ENCODE data around the gene HIRA. TPM values are rescaled to one million over a fixed set of nuclear protein-coding genes. Genes with fewer than 3 reads are reported as not detected.

The HIRA gene
- total and polyA plus RNA-seq, 9 of the 15 experiments (the other 6 are each of a cell fraction or from before 2014, with no cell fraction given), result 0.96 to 132 (median 58.4) TPM

GRCh38 chr22:19419086-19419463, 12.5 kb downstream of the HIRA start (continued):
- TF ChIP-seq ELK3 (CRISPR knock-in tag; IDR thresholded peaks at IDR 0.05) (no peak), NKRF (IDR thresholded peaks at IDR 0.05; ENCODE audit: borderline replicate concordance) (no peak), GATA2 (CRISPR knock-in tag; IDR thresholded peaks at IDR 0.05) (no peak), TSC22D4 (tag; IDR thresholded peaks at IDR 0.05) (no peak), ZNF584 (CRISPR knock-in tag; IDR thresholded peaks at IDR 0.05; ENCODE audit: low read depth) (peak; percentile 68), OTX1 (CRISPR knock-in tag; IDR thresholded peaks at IDR 0.05) (peak; percentile 91), HNRNPUL1 (IDR thresholded peaks at IDR 0.05; ENCODE audit: low read length) (no peak), CBFA2T3 (IDR thresholded peaks at IDR 0.05) (no peak), ATF7 (IDR thresholded peaks at IDR 0.05) (peak; percentile 99), CREB3L1 (IDR thresholded peaks at IDR 0.05; ENCODE audit: borderline replicate concordance, low read depth) (peak; percentile 7; the same call in 1 of the 2 replicates), ELF1 (tag; IDR thresholded peaks at IDR 0.05) (no peak), THRAP3 (IDR thresholded peaks at IDR 0.05; ENCODE audit: borderline replicate concordance) (no peak), ZNF274 (IDR thresholded peaks at IDR 0.05; ENCODE audit: borderline replicate concordance, low read depth, low read length) (no peak), ZNF354B (CRISPR knock-in tag; IDR thresholded peaks at IDR 0.05) (no peak), FIP1L1 (IDR thresholded peaks at IDR 0.05; ENCODE audit: low read depth, low read length, poor library complexity, severe bottlenecking) (no peak), POLR3G (IDR thresholded peaks at IDR 0.05; ENCODE audit: extremely low read depth, insufficient read length, insufficient replicate concordance) (no peak), TFE3 (CRISPR knock-in tag; IDR thresholded peaks at IDR 0.05) (no peak), SPI1 (IDR thresholded peaks at IDR 0.05; ENCODE audit: borderline replicate concordance, low read depth, low read length) (no peak), MAX (CRISPR knock-in tag; IDR thresholded peaks at IDR 0.05) (no peak), POLR2AphosphoS2 (IDR thresholded peaks at IDR 0.05; ENCODE audit: low read length) (no peak), FOXJ3 (CRISPR knock-in tag; IDR thresholded peaks at IDR 0.05) (no peak), KLF6 (CRISPR knock-in tag; IDR thresholded peaks at IDR 0.05; ENCODE audit: borderline replicate concordance) (no peak), GABPB1 (CRISPR knock-in tag; IDR thresholded peaks at IDR 0.05) (no peak), PREB (CRISPR knock-in tag; IDR thresholded peaks at IDR 0.05) (no peak)
